ENCODE results near the gene ZFYVE9.
"Not testable (repeated sequence)": the region's sequence is repeated elsewhere in the genome, so short reads cannot be mapped to it uniquely, and the experiment has no call there.

Gene ZFYVE9, protein sequence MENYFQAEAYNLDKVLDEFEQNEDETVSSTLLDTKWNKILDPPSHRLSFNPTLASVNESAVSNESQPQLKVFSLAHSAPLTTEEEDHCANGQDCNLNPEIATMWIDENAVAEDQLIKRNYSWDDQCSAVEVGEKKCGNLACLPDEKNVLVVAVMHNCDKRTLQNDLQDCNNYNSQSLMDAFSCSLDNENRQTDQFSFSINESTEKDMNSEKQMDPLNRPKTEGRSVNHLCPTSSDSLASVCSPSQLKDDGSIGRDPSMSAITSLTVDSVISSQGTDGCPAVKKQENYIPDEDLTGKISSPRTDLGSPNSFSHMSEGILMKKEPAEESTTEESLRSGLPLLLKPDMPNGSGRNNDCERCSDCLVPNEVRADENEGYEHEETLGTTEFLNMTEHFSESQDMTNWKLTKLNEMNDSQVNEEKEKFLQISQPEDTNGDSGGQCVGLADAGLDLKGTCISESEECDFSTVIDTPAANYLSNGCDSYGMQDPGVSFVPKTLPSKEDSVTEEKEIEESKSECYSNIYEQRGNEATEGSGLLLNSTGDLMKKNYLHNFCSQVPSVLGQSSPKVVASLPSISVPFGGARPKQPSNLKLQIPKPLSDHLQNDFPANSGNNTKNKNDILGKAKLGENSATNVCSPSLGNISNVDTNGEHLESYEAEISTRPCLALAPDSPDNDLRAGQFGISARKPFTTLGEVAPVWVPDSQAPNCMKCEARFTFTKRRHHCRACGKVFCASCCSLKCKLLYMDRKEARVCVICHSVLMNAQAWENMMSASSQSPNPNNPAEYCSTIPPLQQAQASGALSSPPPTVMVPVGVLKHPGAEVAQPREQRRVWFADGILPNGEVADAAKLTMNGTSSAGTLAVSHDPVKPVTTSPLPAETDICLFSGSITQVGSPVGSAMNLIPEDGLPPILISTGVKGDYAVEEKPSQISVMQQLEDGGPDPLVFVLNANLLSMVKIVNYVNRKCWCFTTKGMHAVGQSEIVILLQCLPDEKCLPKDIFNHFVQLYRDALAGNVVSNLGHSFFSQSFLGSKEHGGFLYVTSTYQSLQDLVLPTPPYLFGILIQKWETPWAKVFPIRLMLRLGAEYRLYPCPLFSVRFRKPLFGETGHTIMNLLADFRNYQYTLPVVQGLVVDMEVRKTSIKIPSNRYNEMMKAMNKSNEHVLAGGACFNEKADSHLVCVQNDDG (N-terminal part only)

DNA sequence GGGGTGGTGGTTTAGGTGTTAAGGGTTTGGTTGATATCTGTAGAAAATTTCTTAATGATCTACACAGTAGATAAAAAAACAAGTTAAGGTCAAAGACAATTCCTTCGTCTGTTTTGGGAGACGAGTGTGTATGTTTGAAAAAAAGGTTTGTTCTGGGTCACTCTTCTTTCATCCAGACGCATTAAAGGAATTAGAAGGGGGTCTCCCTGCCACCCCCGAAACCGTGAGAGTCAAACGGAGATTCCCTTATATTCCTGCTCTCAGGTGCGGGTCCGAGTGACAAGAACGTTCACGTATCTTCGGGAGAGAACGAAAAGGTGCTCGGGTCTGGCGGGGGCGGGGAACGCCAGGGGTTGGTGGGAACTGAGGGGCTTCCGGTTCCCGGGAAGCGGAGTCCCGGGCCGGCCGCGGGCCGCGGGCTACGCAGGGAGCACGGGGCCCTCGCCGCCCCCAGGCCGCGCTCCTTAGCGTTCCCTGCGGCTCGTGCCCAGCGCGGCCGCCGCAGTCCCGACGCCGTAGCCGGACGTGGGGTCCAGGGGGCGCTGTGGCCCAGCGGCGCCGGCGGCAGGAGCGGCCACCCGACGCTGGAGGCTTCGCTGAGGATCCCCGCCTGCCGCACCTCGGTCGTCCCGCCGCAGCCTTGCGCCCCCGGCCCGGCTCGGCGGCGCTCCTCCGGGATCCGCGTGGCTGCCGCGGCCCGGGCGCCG is at the start of gene ZFYVE9:
Gene ZFYVE9 (plus strand): TSS at position 577 of the 707 bp plus-strand sequence. CDS start 91,118 bp downstream, outside the sequence.
- TF ChIP-seq L3MBTL2 (conservative IDR thresholded peaks at IDR 0.05) (peak; percentile 50), BHLHE40 (IDR thresholded peaks at IDR 0.05; ENCODE audit: borderline replicate concordance) (no peak), ARNT (IDR thresholded peaks at IDR 0.05) (peak; percentile 55; the same call in 1 of the 2 replicates), CTBP1 (IDR thresholded peaks at IDR 0.05; ENCODE audit: borderline replicate concordance) (no peak), FOXA1 (IDR thresholded peaks at IDR 0.05) (no peak)
- CTCF ChIA-PET, result no interaction called here
- peak; percentile 81 for DNase-seq (ENCODE audit: extremely low spot score)
- POLR2A ChIA-PET, result interaction anchor here (1.1 kb wide), 1 partner anchor 156 kb away, joined by 4 read pairs; no protein-coding TSS in a partner anchor

DNA sequence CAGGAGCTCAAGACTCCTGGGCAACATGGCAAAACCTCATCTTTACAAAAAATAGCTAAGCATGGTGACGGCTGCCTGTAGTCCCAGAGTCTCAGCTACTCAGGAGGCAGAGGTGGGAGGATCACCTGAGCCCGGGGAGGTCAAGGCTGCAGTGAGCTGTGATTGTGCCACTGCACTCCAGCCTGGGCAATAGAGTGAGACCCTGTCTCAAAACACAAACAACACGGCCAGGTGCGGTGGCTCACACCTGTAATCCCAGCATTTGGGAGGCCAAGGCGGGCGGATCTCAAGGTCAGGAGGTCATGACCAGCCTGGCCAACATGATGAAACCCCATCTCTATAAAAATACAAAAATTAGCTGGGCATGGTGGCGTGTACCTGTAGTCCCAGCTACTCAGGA is 47.6 kb upstream of the ZFYVE9 start:
- POLR2A ChIA-PET, result interaction anchor here (0.5 kb wide), 1 partner anchor 18 kb away, joined by 3 read pairs; no protein-coding TSS in a partner anchor
- CTCF ChIA-PET; DNase-seq (ENCODE audit: extremely low spot score): not testable (repeated sequence)

GRCh38 chr1:52096216-52096615 is 45.7 kb upstream of the ZFYVE9 start:
- DNase-seq (ENCODE audit: extremely low spot score), result no peak
- no peak for TF ChIP-seq LEF1 (IDR thresholded peaks at IDR 0.05; ENCODE audit: borderline replicate concordance)
- no peak for TF ChIP-seq ZNF384 (IDR thresholded peaks at IDR 0.05)
- no peak for TF ChIP-seq FOXK2 (IDR thresholded peaks at IDR 0.05)
- TF ChIP-seq FOXM1 (IDR thresholded peaks at IDR 0.05; ENCODE audit: borderline replicate concordance), result no peak
- no peak for TF ChIP-seq FOXA1 (IDR thresholded peaks at IDR 0.05)
- TF ChIP-seq NFRKB (IDR thresholded peaks at IDR 0.05), result no peak
- no peak for TF ChIP-seq ARNT (IDR thresholded peaks at IDR 0.05)
- TF ChIP-seq BHLHE40 (IDR thresholded peaks at IDR 0.05; ENCODE audit: borderline replicate concordance), result no peak
- no peak for TF ChIP-seq HDGF (IDR thresholded peaks at IDR 0.05; ENCODE audit: borderline replicate concordance)
- no peak for TF ChIP-seq SUZ12 (IDR thresholded peaks at IDR 0.05)
- TF ChIP-seq SP1 (IDR thresholded peaks at IDR 0.05), result no peak
- no peak for TF ChIP-seq TARDBP (IDR thresholded peaks at IDR 0.05)
- TF ChIP-seq ELF4 (IDR thresholded peaks at IDR 0.05), result no peak
- TF ChIP-seq, protein P1, sequence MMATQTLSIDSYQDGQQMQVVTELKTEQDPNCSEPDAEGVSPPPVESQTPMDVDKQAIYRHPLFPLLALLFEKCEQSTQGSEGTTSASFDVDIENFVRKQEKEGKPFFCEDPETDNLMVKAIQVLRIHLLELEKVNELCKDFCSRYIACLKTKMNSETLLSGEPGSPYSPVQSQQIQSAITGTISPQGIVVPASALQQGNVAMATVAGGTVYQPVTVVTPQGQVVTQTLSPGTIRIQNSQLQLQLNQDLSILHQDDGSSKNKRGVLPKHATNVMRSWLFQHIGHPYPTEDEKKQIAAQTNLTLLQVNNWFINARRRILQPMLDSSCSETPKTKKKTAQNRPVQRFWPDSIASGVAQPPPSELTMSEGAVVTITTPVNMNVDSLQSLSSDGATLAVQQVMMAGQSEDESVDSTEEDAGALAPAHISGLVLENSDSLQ (IDR thresholded peaks at IDR 0.05), result no peak
- TF ChIP-seq CTBP1 (IDR thresholded peaks at IDR 0.05; ENCODE audit: borderline replicate concordance), result no peak
- TF ChIP-seq L3MBTL2 (conservative IDR thresholded peaks at IDR 0.05), result no peak
- ChIA-PET POLR2A (no interaction called here), CTCF (no interaction called here)

- DNase-seq (ENCODE audit: extremely low spot score), result no peak
- POLR2A ChIA-PET, result no interaction called here
- TF ChIP-seq FOXM1 (IDR thresholded peaks at IDR 0.05; ENCODE audit: borderline replicate concordance), result no peak
- TF ChIP-seq ELF4 (IDR thresholded peaks at IDR 0.05), result no peak
- TF ChIP-seq NFRKB (IDR thresholded peaks at IDR 0.05), result no peak
- TF ChIP-seq, protein P1 (IDR thresholded peaks at IDR 0.05), result no peak
- no peak for TF ChIP-seq TARDBP (IDR thresholded peaks at IDR 0.05)
- TF ChIP-seq FOXA1 (IDR thresholded peaks at IDR 0.05), result no peak
- no peak for TF ChIP-seq HDGF (IDR thresholded peaks at IDR 0.05; ENCODE audit: borderline replicate concordance)
- TF ChIP-seq L3MBTL2 (conservative IDR thresholded peaks at IDR 0.05), result no peak
- TF ChIP-seq LEF1 (IDR thresholded peaks at IDR 0.05; ENCODE audit: borderline replicate concordance), result no peak
- no peak for TF ChIP-seq CTBP1 (IDR thresholded peaks at IDR 0.05; ENCODE audit: borderline replicate concordance)
- no peak for TF ChIP-seq SUZ12 (IDR thresholded peaks at IDR 0.05)
- CTCF ChIA-PET, result no interaction called here
Observed at GRCh38 chr1:52098139-52098871, 43.6 kb upstream of the ZFYVE9 start.

DNA sequence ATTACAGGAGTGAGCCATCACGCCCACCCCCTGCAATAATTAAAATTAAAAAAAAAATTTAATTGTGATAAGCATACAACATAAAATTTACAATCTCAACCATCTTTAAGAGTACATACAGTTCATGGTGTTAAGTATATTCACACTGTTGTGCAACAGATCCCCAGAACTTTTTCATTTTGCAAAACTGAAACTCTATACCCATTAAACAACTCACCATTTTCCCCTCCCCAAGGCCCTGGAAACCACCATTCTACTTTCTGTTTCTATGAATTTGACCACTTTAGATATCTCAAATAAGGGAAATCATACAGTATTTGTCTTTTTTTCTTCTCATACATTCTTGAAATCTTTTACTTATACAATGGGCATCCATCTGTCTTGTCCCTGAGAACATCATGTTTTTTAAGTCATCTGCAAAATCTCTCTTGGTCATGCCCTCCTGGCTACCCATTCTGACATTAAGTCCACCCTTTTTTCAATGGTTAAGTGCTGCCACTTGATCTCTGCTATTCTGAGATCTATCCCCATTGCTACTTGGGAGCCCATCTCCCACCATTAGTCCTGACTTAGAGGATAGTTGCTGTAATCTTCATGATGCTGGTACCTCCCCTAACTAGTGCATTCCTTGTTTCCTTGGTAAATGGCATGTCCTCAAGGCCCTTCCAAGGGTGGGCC is 39.4 kb upstream of the ZFYVE9 start:
- ChIA-PET POLR2A (no interaction called here), CTCF (no interaction called here)
- no peak for TF ChIP-seq CTBP1 (IDR thresholded peaks at IDR 0.05; ENCODE audit: borderline replicate concordance)

More for the DNA sequence above, 39.4 kb upstream of the ZFYVE9 start:
- no peak for DNase-seq (ENCODE audit: extremely low spot score)
